Dermis blood vessel endothelial cell (primary cell): Measurements from ENCODE around the gene UCKL1. TPM values are rescaled to one million over a fixed set of nuclear protein-coding genes. Genes with fewer than 3 reads are reported as not detected.
"Not testable (repeated sequence)": the region's sequence is repeated elsewhere in the genome, so short reads cannot be mapped to it uniquely, and the experiment has no call there.

Experiments used
- DNase-seq: peaks from one replicate; pipeline ENCODE4 v3.0.0; 2010
- total RNA-seq: library from RNA; depleted of rRNA; stranded (reverse); fragments of >200 nt; gene quantifications from 2 replicates; pipeline ENCODE4 v1.2.3, GENCODE V29; 2014

The UCKL1 gene
- total RNA-seq = 40.7 and 46.4 TPM in 2 replicates

- peak; percentile 93 for DNase-seq
Measured at GRCh38 chr20:63955827-63956663, at the start of gene UCKL1. Gene UCKL1, minus strand, starts transcription at chr20:63956416. Its CDS starts 44 bp downstream, at chr20:63956372.

- DNase-seq = no peak
Measured at GRCh38 chr20:64005394-64005793, 49.2 kb upstream of the UCKL1 start.

- DNase-seq = no peak
Measured at GRCh38 chr20:64003960-64004725, 47.9 kb upstream of the UCKL1 start.

GRCh38 chr20:64001607-64002011 is 45.4 kb upstream of the UCKL1 start:
- no peak for DNase-seq

- no peak for DNase-seq
Measured at GRCh38 chr20:64000906-64001305, 44.7 kb upstream of the UCKL1 start.

GRCh38 chr20:63982937-63983336 is 26.7 kb upstream of the UCKL1 start:
- DNase-seq = no peak

- peak; percentile 97 for DNase-seq
Measured at GRCh38 chr20:63980806-63981728, 24.9 kb upstream of the UCKL1 start, which contains the start of gene PRPF6. Gene PRPF6, plus strand, starts transcription at chr20:63981132. Its CDS starts 114 bp downstream, at chr20:63981246.

GRCh38 chr20:63980317-63980805 is 24.1 kb upstream of the UCKL1 start:
- no peak for DNase-seq

- DNase-seq = peak; percentile 50
Measured at GRCh38 chr20:63979557-63980316, 23.5 kb upstream of the UCKL1 start, which contains the start of gene SAMD10. Gene SAMD10, minus strand, starts transcription at chr20:63979642. Its CDS starts 175 bp downstream, at chr20:63979467.

- DNase-seq = no peak
Measured at GRCh38 chr20:63979229-63979556, 23.0 kb upstream of the UCKL1 start.

- peak; percentile 47 for DNase-seq
Measured at GRCh38 chr20:63978319-63979228, 22.4 kb upstream of the UCKL1 start.

- peak; percentile 40 for DNase-seq
Measured at GRCh38 chr20:63977739-63978276, 21.6 kb upstream of the UCKL1 start.

- no peak for DNase-seq
Measured at GRCh38 chr20:63976980-63977738, 20.9 kb upstream of the UCKL1 start.

GRCh38 chr20:63976511-63976910 is 20.3 kb upstream of the UCKL1 start:
- DNase-seq = not testable (repeated sequence)

GRCh38 chr20:63974402-63975200 is 18.4 kb upstream of the UCKL1 start:
- no peak for DNase-seq

- peak; percentile 92 for DNase-seq
Measured at GRCh38 chr20:63973636-63974401, 17.6 kb upstream of the UCKL1 start.

- DNase-seq = no peak
Measured at GRCh38 chr20:63973160-63973479, 16.9 kb upstream of the UCKL1 start.
